B cell (primary cell): ENCODE results near the gene TRAPPC12.

ENCODE experiments used
- EZH2 ChIP-seq: IDR thresholded peaks from 2 replicates; pipeline ENCODE4 v1.6.1; 2012; ENCODE audit warnings: borderline replicate concordance, low read depth, mild to moderate bottlenecking, moderate library complexity, low read length; ENCODE audit not compliant: insufficient read depth, poor library complexity, severe bottlenecking
- TF ChIP-seq, protein P1 (sequence below): fragments of 200-600 bp; IDR thresholded peaks from one replicate; pipeline ENCODE4 v1.8.0; 2022; ENCODE audit warnings: antibody characterized with exemption, mild to moderate bottlenecking

DNA sequence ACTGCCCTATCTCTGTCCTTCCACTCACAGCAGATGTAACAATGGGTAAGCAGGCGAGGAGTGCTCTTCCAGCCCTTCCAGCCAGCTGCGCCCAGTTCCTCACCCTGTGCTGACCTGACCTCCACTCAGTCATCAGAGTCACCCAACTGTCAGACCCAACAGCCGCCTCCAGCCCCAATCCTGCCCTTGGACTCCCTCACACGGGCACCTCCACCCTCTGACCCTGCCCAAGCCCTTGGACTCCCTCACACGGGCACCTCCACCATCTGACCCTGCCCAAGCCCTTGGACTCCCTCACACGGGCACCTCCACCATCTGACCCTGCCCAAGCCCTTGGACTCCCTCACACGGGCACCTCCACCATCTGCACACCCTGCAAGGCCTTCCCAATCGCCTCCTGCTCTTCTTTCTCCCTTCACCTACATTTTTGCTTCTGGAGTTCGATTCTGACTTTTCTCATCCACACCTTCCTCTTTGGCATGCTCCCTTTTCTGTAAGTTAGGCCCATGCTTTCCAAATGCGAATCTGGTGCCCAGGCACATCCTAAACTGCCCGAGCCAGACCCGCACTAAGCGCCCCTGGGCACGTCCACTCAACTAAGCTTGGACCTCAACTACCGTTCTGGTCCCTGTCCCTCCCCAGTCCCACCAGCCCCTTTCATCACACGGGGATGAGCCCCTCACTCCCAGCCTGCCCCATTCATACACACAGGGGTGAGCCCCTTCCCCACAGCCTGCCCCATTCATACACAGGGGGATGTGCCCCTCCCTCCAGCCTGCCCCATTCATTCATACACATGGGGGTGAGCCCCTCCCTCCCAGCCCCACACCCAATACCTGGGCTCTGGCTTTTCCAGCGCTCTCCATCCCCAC lies 17.7 kb upstream of the TRAPPC12 start:
- TF ChIP-seq, protein P1, sequence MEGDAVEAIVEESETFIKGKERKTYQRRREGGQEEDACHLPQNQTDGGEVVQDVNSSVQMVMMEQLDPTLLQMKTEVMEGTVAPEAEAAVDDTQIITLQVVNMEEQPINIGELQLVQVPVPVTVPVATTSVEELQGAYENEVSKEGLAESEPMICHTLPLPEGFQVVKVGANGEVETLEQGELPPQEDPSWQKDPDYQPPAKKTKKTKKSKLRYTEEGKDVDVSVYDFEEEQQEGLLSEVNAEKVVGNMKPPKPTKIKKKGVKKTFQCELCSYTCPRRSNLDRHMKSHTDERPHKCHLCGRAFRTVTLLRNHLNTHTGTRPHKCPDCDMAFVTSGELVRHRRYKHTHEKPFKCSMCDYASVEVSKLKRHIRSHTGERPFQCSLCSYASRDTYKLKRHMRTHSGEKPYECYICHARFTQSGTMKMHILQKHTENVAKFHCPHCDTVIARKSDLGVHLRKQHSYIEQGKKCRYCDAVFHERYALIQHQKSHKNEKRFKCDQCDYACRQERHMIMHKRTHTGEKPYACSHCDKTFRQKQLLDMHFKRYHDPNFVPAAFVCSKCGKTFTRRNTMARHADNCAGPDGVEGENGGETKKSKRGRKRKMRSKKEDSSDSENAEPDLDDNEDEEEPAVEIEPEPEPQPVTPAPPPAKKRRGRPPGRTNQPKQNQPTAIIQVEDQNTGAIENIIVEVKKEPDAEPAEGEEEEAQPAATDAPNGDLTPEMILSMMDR: no peak
- no peak for TF ChIP-seq EZH2
